Keratinocyte (primary cell): ENCODE measurements around the gene LRIG2.

ENCODE experiments used
- CTCF ChIP-seq, 3 experiments: IDR thresholded peaks in 1 of 3; conservative IDR thresholded peaks in 1 of 3; optimal IDR thresholded peaks in 1 of 3; 2 replicates in 2 of 3; 3 replicates in 1 of 3; pipeline versions ENCODE3 to v1.5.1; 2011; ENCODE audit warnings: low read length in 3 of 3, mild to moderate bottlenecking in 3 of 3, moderate library complexity in 2 of 3, control low read depth in 1 of 3, inconsistent platforms in 1 of 3; ENCODE audit not compliant: insufficient read depth in 2 of 3; ENCODE audit errors: extremely low read depth in 1 of 3
- EZH2 ChIP-seq: IDR thresholded peaks from one replicate; pipeline ENCODE4 v1.6.1; 2012; ENCODE audit warnings: inconsistent platforms, mild to moderate bottlenecking, low read length, moderate library complexity

DNA sequence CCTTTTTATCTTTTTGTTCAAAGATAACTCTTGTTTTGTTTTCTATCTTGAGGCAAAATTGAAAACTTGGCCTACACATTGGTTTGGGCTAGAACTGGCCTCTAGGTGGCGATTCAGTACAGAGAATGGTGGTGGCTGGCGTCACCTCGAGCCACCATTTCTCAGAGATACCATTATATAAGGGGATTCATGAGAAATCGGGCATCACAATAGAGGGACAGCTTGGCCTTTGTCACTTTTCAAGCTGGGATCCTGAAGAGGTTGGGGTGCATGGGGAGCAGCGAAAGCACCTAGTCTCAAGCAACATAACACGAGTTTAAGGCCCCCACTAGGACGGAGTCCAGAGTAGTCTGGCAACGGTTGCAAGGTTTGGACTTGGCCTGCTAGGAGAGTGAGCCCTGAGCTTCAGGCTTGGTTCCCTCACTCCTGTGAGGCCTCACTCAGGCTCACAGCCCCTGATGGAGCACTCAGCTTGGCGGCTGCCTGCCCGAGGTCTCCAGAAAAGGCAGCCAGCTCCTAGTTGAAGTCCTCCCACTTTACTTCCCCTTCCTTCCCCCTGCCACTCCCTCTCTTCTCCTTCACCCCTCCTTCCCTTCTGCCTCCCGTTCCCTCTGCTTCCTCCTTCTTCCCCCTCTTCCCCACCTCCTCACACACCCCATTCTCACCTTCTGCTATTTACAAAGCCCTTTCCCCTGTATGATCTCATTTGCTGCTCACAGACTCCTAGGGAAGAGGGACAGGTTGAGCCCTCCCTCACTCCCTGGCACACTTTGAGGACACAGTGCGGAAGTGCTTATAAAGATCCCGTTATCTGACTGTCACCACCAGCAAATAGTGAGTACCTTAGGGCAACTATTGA is 67.8 kb downstream of the LRIG2 start:
- TF ChIP-seq CTCF (optimal IDR thresholded peaks at IDR 0.05 in 1 of 3, IDR thresholded peaks at IDR 0.05 in 1 of 3, conservative IDR thresholded peaks at IDR 0.05 in 1 of 3; ENCODE audit: extremely low read depth in 1 of 3, insufficient read depth in 2 of 3, low read length in 3 of 3) (peak; percentile 76 to 87 (median 84)), EZH2 (no peak)
